PC-9 (cell line): ENCODE results near the gene ZWILCH.

Experiments used
- EZH2 ChIP-seq: fragments of 200-600 bp; sonication (generic); IDR thresholded peaks from 2 replicates; pipeline ENCODE4 v1.8.0; 2017; ENCODE audit warnings: antibody characterized with exemption, low read depth
- TF ChIP-seq, protein P1 (sequence below): fragments of 200-600 bp; sonication (generic); conservative IDR thresholded peaks from 2 replicates; pipeline ENCODE4 v1.6.1; 2017; ENCODE audit warnings: mixed run types, antibody characterized with exemption, mild to moderate bottlenecking, moderate library complexity

DNA sequence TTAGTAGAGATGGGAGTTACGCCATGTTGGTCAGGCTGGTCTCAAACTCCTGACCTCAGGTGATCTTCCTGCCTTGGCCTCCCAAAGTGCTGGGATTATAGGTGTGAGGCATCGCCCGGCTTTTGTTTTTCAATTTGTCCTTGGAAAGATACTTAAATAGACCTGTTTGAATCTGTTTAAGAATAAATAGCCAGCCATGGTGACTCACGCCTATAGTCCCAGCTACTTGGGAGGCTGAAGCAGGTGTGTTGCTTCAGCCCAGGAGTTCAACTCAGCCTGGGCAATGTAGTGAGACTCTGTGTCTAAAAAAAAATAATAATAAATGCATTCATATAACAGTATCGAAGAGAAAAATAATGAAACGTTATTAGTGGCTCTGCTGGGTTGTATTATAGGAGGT, 24.9 kb upstream of the ZWILCH start:
- TF ChIP-seq, protein P1, sequence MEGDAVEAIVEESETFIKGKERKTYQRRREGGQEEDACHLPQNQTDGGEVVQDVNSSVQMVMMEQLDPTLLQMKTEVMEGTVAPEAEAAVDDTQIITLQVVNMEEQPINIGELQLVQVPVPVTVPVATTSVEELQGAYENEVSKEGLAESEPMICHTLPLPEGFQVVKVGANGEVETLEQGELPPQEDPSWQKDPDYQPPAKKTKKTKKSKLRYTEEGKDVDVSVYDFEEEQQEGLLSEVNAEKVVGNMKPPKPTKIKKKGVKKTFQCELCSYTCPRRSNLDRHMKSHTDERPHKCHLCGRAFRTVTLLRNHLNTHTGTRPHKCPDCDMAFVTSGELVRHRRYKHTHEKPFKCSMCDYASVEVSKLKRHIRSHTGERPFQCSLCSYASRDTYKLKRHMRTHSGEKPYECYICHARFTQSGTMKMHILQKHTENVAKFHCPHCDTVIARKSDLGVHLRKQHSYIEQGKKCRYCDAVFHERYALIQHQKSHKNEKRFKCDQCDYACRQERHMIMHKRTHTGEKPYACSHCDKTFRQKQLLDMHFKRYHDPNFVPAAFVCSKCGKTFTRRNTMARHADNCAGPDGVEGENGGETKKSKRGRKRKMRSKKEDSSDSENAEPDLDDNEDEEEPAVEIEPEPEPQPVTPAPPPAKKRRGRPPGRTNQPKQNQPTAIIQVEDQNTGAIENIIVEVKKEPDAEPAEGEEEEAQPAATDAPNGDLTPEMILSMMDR: no peak
- TF ChIP-seq EZH2: no peak
